Muscle of back (tissue), 11 donors: ENCODE measurements around the gene HYAL3. TPM values are rescaled to one million over a fixed set of nuclear protein-coding genes. Genes with fewer than 3 reads are reported as not detected.
A peak's percentile ranks its signal among the peaks of the same experiment; 100 is the strongest.
"Not testable (repeated sequence)": the region's sequence is repeated elsewhere in the genome, so short reads cannot be mapped to it uniquely, and the experiment has no call there.

Source experiments
- DNase-seq, 3 donors: peaks; one replicate each; pipeline versions ENCODE4 v3.0.0 to v3.0.0-alpha.2; 2013
- polyA plus RNA-seq, 10 donors: library from polyadenylated mRNA; unstranded; fragments of 120-200 nt; gene quantifications; one replicate each; pipeline ENCODE4 v1.2.1, GENCODE V29; 2013; ENCODE audit not compliant: insufficient read length in 10 of 10

The HYAL3 gene
- polyA plus RNA-seq, 10 donors: 1.2 to 2.4 (median 1.9) TPM

DNA sequence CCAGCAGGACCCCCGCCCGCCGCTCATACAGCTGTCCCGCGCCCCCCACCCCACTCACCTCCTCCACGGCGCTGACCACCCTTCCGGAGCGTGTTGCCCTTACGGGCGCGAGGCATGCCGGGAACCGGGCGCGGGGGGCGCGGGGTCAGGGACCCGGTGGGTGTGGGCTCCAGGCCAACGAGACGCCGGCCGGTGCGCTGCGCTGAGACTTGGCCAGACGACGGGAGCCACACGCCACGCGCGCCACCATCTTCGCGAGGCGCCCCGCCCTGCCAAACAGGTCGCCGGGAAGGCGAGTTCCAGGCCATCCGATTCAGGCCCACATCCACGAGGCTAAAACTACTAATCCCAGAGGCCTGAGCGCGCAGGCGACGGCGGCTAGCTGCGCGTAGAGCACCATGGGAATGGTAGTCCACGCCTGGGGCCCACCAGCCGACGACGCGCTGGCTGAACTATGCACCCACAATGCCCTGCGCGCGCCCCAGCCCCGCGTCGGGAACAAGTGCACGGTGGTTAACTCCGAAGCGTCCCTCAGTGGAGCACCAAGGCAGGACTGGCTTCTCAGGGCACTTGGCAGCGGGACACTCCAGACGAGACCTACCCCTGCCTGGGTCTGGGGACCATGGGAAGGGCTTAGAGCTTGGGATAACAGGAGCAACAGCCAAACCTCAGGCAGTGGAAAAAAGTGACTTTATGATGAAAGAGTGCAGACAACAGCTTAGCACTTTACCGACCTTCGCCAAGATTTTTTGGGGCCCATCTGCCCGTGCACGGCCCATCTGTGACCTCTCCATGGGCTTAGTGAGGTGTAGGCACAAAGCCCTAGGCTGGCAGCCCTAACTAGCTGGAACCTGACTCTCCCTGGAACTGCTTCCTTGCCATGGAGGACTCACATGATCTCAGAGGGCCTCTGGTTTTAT lies 6.8 kb downstream of the HYAL3 start, which contains the start of gene IFRD2:
Gene IFRD2, minus strand, starts transcription at position 271 of the 920 bp plus-strand sequence. Its CDS starts 155 bp downstream, at position 116.
- DNase-seq: peak; percentile 97 to 99 (median 98)

DNA sequence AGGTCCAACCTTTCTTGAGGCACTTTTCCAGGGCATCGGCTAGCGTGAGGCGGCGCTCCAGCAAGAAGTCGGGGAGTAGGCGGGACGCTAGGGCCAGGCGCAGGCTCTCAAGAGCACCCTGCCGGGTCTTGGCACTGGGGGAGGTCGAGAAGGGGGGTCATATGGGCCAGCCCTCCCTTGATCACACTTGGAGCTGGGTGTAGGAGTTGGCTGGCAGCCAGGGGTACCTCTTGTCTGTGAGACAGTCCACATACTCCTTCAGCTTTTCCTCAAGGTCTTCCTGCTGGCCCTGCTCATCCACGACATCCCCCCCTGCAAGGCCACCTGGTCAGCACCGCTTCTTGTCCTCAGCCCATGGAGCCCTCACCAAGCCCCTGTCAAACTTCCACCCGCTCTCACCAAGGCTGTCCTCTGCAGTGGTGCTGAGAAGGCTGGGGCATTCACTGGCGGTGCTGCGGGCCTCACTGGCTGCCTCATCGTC lies 9.0 kb downstream of the HYAL3 start:
- DNase-seq: no peak

DNA sequence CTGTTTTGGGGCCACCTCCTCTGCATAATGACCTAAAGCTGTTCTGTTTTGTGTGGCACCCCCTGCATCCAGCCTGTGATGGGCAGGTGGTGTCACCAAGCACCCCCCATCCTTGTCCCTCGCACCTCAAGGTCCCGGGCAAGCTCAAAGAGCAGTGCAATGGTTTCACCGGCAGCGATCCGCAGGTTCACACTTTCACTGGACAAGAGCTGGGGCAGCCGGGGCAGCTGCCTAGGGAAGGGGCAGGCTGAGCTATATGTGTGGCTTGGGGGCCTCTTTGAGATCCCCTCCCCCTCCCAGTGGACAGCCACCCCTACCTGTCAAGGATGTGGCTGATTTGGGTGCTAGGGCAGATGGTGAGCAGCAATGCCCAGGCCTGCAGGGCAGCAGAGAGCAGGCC lies 10.1 kb downstream of the HYAL3 start:
- no peak for DNase-seq

DNA sequence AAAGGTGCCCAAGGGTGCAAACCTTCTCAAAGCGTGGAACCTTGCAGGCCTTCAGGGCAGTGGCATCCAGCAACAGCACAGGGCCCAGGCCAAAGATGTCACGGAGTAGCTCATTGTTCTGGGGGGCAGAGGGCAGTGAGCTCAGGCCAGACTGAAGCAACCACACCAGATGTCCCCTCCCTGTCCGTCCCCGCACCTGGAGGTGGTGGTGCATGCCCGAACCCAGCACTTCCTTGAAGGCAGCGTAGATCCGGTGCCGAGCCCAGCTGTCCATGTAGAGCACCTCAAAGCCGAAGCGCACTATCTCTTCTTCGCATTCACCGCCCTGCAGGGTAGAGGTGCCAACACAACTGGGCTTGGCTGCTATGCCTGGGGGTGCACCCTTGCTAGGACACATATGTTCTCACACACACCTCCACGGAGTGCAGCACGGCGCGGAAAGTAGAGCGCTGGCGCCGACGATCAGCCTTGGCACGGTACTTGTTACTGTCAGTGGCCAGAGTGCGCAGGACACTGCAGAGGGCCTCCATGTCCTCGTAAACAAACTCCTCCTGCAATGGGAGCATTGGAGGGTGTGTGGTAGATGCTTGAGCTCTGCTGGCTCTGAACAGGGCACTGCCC lies 10.7 kb downstream of the HYAL3 start:
- DNase-seq: no peak

DNA sequence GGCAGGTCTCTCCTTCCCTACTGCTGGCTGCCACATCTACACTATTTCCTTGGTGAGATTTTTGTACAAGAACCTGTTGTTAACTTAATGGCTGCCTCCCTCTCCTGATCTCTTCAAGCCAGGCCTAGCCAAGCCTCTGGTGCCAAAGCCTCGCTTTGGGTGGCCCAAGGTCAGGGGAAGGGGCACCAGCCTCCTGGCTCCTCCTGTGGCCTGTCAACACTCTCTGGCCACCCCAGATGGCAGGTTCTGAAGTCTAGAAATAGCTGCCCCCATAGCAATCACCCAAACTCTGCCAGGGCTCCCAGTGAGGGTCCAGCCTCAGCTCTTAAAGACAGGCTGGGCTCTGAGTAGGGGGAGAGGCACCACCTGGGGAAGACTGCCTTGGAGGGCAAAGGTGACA lies 11.9 kb downstream of the HYAL3 start:
- DNase-seq: no peak

DNA sequence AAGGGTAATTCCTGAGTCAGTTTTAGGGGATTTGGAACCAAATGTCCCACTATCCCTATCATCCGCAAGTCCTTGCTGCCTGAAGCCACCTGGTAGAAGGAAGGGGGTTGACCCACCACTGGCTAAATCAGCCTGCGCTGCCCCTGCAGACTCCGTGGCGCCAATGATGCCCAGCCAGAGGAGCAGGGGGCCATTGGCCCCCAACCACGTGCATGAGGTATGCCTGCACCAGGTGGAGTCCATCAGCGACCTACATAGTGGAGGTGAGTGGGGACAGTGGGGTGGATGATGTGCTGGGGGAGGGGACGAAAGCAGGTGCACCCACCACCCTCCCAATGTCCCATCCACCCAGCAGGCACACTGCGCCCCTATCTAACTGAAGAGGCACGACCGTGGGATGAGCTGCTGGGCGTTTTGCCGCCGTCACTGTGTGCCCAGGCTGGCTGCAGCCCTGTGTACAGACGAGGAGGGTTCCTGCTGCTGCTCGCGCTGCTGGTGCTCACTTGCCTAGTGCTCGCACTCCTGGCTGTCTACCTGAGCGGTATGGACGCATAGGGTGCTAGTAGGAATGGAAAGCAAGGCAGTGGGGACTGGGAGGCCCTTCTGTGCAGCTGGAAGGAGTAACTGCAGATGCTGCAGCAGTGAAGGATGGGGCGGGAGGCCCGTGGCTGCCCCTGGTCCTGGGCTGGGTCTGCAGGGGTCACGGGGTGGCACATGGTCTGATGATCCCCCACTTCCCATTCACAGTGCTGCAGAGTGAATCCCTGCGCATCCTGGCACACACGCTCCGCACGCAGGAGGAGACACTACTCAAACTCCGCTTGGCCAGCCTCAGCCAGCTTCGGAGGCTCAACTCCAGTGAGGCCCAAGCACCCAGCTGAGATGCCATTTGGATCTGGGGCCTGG lies 12.6 kb downstream of the HYAL3 start:
- no peak for DNase-seq

DNA sequence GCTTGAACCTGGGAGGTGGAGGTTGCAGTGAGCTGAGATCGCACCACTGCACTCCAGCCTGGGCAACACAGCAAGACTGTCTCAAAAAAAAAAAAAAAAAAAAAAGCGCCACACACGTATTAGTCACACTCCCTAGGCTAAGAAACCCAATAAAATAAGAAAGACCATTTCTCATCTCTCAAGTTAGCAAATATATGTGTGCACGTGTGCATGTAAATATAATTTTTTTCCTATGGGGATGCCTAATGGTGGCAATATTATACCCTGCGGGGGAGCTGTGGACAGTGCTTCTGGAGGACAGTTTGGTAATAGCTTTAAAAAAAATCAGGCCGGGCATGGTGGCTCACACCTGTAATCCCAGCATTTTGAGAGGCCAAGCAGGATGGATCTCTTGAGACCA lies 15.1 kb downstream of the HYAL3 start:
- DNase-seq: not testable (repeated sequence)

DNA sequence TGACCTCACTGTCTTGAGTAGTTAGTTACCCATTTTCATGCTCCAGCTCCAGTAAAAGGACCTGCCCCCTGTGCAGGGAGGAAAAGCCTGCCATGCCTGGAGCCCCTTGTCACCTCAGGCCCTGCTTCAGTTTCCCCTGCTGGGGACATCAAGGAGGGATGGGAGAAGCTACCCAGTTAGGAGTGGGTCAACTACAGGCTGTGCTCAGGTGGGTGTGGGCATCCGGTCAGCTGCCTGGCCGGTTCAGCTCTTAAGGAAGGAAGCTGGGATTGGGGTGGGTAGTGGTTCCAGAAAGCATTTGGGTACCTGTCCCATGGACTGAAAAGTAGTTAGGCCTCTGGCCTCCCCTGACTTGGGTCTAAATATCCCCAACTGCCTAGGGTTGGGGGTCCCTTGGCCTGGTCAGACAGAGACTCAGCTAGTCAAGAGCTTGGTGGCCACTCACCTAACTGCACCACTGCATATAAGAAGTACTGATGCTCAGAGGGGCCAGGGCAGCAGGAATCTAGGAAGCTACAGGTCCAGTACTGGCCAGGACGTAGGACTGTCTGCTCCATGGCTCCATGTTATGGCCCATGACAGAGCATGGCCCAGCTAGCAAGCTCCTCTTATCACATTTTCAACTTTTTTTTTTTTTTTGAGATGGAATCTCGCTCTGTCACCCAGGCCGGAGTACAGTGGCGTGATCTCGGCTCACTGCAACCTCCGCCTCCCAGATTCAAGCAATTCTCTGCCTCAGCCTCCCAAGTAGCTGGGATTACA lies 19.8 kb downstream of the HYAL3 start:
- no peak for DNase-seq

DNA sequence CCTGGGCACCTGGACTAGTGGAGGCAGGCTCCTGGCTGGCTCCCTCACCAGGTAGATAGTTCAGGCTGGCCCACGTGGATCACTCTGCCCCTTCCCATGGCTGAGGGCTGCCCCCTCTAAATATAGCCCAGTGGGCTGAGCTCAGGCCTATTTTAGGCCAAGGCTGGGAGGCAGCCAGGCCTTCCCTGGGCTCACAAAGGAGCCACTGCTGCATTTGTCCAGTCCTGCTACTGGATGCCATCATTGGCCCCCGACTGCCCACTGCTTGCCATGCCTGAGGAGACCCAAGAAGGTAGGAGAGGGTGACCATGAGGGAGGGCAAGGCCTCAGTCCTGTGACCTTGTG lies 20.4 kb downstream of the HYAL3 start, which contains the start of gene LSMEM2:
Gene LSMEM2, plus strand, starts transcription at position 208 of the 345 bp plus-strand sequence. Its CDS starts 27 bp downstream, at position 235.
- peak in 1 of 3 donors; percentile 44 for DNase-seq

DNA sequence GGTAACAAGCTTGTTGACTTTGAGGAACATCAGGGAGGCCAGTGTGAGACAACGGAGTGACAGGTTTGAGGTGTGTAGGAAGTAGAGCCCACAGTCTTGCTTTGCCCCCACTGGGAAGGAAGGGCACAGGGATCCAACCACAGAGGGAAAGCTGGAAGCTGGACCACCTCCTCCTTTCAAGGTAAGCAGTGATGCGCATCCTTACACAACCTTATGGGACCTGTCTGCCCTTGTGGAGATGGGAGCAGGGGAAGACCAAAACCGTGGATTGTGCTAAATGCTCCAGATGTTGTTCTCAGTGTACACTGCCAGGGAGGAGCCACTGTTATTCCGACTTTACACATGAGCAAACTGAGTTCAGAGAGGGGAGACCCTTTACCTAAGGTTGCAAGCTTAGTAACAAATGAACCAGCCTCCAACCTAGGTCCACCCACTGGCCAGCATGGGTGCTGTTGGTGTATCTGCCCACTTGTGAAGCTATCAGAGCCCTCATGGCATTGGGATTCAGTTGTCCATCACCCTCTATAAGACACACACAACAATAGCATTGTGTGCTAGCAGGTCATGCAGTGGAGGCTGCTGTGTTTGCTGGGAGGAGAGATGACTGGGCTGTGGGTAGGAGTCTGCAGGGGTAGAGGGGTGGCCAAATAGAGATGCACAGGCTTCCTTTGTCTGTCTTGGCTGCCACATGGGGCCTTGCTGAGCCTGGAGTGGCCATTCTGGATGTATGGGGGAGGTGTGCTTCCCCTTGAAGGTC lies 20.9 kb downstream of the HYAL3 start:
- DNase-seq: no peak

DNA sequence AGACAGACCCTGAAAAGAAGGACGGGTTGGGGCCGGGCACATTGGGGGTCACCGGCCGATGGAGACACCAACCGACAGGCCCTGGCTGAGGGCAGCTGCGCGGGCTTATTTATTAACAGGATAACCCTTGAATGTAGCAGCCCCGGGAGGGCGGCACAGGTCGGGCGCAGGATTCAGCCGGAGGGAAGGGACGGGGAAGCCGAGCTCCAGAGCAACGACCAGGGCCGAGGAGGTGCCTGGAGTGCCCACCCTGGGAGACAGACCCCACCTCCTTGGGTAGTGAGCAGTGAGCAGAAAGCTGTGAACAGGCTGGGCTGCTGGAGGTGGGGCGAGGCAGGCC lies 22.5 kb downstream of the HYAL3 start:
- no peak for DNase-seq

DNA sequence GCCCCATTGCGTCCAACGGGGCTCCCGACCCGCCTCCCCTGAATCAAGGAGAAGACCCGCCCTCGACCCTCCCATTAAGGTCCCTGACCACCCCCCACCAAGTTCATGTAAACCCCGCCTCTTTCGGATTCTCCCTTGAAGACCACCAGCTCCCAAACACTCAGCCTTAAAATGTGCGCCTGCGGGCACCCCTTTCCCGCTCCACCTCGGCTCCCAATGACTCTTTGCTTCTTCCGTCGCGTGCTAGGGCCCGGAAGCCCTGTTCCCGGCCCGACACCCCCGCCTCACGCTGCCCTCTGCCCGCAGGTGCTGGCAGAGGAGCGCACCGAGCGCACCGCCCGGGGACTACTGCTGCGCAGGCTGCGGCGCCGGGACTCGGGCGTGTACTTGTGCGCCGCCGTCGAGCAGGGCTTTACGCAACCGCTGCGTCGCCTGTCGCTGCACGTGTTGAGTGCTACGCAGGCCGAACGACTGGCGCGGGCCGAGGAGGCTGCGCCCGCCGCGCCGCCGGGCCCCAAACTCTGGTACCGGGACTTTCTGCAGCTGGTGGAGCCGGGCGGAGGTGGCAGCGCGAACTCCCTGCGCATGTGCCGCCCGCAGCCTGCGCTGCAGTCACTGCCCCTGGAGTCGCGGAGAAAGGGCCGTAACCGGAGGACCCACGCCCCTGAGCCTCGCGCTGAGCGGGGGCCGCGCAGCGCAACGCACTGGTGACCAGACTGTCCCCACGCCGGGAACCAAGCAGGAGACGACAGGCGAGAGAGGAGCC lies 23.0 kb downstream of the HYAL3 start:
- peak in 1 of 3 donors; percentile 39 for DNase-seq

DNA sequence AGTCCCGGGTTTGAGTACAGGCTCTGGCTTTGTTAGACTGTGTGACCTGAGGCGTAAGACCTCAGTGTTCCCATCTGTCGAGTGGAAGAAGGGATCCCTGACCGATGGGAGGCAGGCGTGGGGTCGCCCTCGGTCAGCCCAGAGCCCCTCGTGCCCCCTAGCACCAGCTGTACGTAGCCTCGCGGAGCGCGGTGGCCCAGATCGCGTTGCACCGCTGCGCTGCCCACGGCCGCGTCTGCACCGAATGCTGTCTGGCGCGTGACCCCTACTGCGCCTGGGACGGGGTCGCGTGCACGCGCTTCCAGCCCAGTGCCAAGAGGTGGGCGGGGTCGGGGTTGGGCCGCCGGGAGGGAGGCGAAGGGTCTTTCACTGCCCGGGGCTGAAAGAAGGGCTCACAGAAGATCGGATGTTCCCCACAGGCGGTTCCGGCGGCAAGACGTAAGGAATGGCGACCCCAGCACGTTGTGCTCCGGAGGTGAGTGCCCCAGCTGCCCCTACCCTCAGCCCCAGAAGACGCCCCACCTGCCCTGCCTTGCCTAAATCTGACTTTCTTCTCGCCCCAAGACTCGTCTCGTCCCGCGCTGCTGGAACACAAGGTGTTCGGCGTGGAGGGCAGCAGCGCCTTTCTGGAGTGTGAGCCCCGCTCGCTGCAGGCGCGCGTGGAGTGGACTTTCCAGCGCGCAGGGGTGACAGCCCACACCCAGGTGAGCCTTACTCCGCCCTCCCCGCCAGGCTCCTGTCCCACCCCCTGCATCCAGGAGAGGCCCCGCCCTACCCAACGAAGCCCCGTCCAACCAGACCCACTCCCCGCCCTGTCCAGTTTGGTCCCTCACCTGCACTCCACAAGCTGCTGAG lies 23.8 kb downstream of the HYAL3 start:
- peak in 1 of 3 donors; percentile 33 for DNase-seq

DNA sequence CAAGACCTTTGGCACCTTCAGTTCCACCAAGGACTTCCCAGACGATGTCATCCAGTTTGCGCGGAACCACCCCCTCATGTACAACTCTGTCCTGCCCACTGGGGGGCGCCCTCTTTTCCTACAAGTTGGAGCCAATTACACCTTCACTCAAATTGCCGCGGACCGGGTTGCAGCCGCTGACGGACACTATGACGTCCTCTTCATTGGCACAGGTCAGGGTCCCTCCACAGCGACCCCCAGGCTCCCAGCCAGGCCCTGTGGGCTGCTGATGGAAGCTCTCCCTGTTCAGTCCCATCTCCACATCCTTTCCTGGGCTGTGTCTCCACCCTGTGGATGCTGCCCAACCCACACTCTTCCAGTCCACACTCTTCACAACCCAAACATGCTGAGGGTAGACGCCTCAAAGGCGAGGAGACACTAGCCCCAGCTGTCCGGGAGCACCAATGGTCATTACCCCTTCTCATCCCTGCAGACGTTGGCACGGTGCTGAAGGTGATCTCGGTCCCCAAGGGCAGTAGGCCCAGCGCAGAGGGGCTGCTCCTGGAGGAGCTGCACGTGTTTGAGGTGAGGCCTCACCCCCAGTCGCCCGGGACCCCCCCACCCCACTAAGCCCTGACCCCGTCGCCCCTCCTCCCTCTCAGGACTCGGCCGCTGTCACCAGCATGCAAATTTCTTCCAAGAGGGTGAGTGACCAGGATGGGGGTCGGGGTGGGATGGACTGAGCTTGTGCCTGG lies 24.7 kb downstream of the HYAL3 start:
- peak in 1 of 3 donors; percentile 61 for DNase-seq

DNA sequence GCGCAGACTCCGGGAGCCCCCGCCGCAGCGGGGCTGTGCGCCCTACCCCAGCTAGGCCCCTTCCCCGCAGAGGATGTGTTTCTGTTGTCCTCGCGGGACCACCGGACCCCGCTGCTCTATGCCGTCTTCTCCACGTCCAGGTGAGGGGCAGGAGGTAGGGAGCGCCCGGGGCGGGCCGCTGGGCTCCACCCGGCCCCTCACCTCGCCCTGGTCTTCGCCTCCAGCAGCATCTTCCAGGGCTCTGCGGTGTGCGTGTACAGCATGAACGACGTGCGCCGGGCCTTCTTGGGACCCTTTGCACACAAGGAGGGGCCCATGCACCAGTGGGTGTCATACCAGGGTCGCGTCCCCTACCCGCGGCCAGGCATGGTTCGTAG lies 25.5 kb downstream of the HYAL3 start:
- DNase-seq: no peak

DNA sequence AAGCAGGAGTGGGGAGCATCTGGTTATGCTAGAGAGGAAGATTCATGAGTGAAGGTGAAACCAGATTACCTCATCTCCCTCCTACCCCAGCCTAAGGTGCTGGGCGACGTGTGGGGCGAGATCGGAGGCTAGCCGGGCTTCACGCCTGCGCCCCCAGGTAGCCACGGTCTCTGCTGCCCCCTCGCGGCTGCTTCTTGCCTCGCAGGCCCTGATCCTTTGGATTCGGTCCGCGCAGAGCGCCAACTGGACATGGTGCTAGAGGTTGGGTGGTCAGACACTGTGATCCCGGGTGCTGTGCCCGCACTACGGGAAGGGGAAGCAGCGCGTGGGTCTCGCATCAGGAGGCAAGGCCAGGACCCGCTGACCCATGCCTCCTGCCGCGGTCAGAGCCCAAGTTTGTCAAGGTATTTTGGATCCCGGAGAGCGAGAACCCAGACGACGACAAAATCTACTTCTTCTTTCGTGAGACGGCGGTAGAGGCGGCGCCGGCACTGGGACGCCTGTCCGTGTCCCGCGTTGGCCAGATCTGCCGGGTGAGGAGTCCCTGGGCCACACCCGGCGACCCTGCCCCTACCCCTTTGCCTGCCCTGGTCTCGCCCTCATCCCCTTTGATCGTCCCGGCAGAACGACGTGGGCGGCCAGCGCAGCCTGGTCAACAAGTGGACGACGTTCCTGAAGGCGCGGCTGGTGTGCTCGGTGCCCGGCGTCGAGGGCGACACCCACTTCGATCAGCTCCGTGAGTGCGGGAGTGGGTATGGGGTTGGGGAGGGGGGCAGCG lies 26.1 kb downstream of the HYAL3 start:
- peak; percentile 64 to 92 (median 86) for DNase-seq

DNA sequence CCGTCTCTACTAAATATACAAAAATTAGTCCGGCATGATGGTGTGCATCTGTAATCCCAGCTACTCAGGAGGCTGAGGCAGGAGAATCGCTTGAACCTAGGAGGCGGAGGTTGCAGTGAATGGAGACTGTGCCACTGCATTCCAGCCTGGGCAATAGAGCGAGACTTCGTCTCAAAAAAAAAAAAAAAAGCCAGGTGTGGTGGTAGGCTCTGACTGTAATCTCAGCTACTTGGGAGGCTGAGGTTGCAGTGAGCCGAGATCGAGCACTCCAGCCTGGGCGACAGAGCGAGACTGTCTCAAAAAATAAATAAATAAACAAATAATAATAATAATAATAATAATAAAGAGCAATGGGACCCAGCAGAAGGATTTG lies 26.7 kb downstream of the HYAL3 start:
- not testable (repeated sequence) for DNase-seq
